ENCODE data around the gene FBXL7. TPM values are rescaled to one million over a fixed set of nuclear protein-coding genes. Genes with fewer than 3 reads are reported as not detected.

Gene FBXL7
- polyA plus RNA-seq, 3 donors from 2014 or later: not detected

GRCh38 chr5:15533129-15533893 lies 33.3 kb downstream of the FBXL7 start:
- no peak overlapping the region for H3K4me3 Mint-ChIP-seq
- peaks cover 6 to 45% (median 14%) of the 10 kb centered on the region in 6 donors for H3K9me3 Mint-ChIP-seq
- no peak for DNase-seq
- no peaks in the 10 kb centered on the region for H3K4me1 Mint-ChIP-seq
- peaks cover 0 to 3% (median 0%) of the 10 kb centered on the region in 3 donors for H3K36me3 Mint-ChIP-seq
- H3K27ac Mint-ChIP-seq: no peak overlapping the region
- peaks cover 0 to 3% (median 3%) of the 10 kb centered on the region in 3 donors for H3K27me3 Mint-ChIP-seq (ENCODE audit: low read depth in 3 of 3)

GRCh38 chr5:15535938-15536337 lies 36.0 kb downstream of the FBXL7 start:
- Mint-ChIP-seq H3K27me3 (ENCODE audit: low read depth in 3 of 3) (peaks cover 0 to 4% (median 3%) of the 10 kb centered on the region in 3 donors), H3K36me3 (no peaks in the 10 kb centered on the region), H3K4me1 (no peaks in the 10 kb centered on the region), H3K9me3 (peaks cover 8 to 51% (median 16%) of the 10 kb centered on the region in 6 donors), H3K4me3 (no peak overlapping the region), H3K27ac (no peak overlapping the region)
- no peak for DNase-seq

- peaks cover 0 to 2% (median 0%) of the 10 kb centered on the region in 3 donors for H3K27me3 Mint-ChIP-seq (ENCODE audit: low read depth in 3 of 3)
- H3K27ac Mint-ChIP-seq: no peak overlapping the region
- no peaks in the 10 kb centered on the region for H3K36me3 Mint-ChIP-seq
- DNase-seq: no peak
- no peaks in the 10 kb centered on the region for H3K4me1 Mint-ChIP-seq
- H3K4me3 Mint-ChIP-seq: no peak overlapping the region
- H3K9me3 Mint-ChIP-seq: peaks cover 7 to 48% (median 13%) of the 10 kb centered on the region in 6 donors
Observed at GRCh38 chr5:15538516-15538915, 38.5 kb downstream of the FBXL7 start.

- no peaks in the 10 kb centered on the region for H3K4me1 Mint-ChIP-seq
- no peaks in the 10 kb centered on the region for H3K36me3 Mint-ChIP-seq
- H3K9me3 Mint-ChIP-seq: peaks cover 10 to 54% (median 17%) of the 10 kb centered on the region in 6 donors
- no peak overlapping the region for H3K27ac Mint-ChIP-seq
- DNase-seq: no peak
- H3K27me3 Mint-ChIP-seq (ENCODE audit: low read depth in 3 of 3): peaks cover 0 to 1% (median 0%) of the 10 kb centered on the region in 3 donors
- no peak overlapping the region for H3K4me3 Mint-ChIP-seq
Observed at GRCh38 chr5:15539951-15540350, 40.0 kb downstream of the FBXL7 start.

- Mint-ChIP-seq H3K4me3 (no peak overlapping the region), H3K27ac (no peak overlapping the region), H3K4me1 (no peaks in the 10 kb centered on the region), H3K9me3 (peaks cover 7 to 41% (median 13%) of the 10 kb centered on the region in 6 donors), H3K27me3 (ENCODE audit: low read depth in 3 of 3) (peaks cover 0 to 1% (median 0%) of the 10 kb centered on the region in 3 donors), H3K36me3 (no peaks in the 10 kb centered on the region)
- no peak for DNase-seq
Observed at GRCh38 chr5:15544039-15544438, 44.1 kb downstream of the FBXL7 start.

- peaks cover 6 to 39% (median 12%) of the 10 kb centered on the region in 6 donors for H3K9me3 Mint-ChIP-seq
- no peaks in the 10 kb centered on the region for H3K27me3 Mint-ChIP-seq (ENCODE audit: low read depth in 3 of 3)
- no peak overlapping the region for H3K4me3 Mint-ChIP-seq
- no peak for DNase-seq
- no peaks in the 10 kb centered on the region for H3K36me3 Mint-ChIP-seq
- H3K4me1 Mint-ChIP-seq: no peaks in the 10 kb centered on the region
- no peak overlapping the region for H3K27ac Mint-ChIP-seq
Observed at GRCh38 chr5:15545082-15545481, 45.1 kb downstream of the FBXL7 start.

GRCh38 chr5:15547261-15547839 lies 47.4 kb downstream of the FBXL7 start:
- Mint-ChIP-seq H3K36me3 (no peaks in the 10 kb centered on the region), H3K4me3 (no peak overlapping the region), H3K27me3 (ENCODE audit: low read depth in 3 of 3) (no peaks in the 10 kb centered on the region), H3K4me1 (no peaks in the 10 kb centered on the region), H3K9me3 (peaks cover 6 to 47% (median 11%) of the 10 kb centered on the region in 6 donors), H3K27ac (no peak overlapping the region)
- no peak for DNase-seq

GRCh38 chr5:15549961-15550360 lies 50.0 kb downstream of the FBXL7 start:
- H3K4me3 Mint-ChIP-seq: no peak overlapping the region
- no peaks in the 10 kb centered on the region for H3K4me1 Mint-ChIP-seq
- no peak for DNase-seq
- H3K27me3 Mint-ChIP-seq (ENCODE audit: low read depth in 3 of 3): peaks cover 0 to 1% (median 0%) of the 10 kb centered on the region in 3 donors
- H3K27ac Mint-ChIP-seq: no peak overlapping the region
- no peaks in the 10 kb centered on the region for H3K36me3 Mint-ChIP-seq
- peaks cover 2 to 42% (median 11%) of the 10 kb centered on the region in 6 donors for H3K9me3 Mint-ChIP-seq

- DNase-seq: no peak
- peaks cover 3 to 40% (median 10%) of the 10 kb centered on the region in 6 donors for H3K9me3 Mint-ChIP-seq
- no peaks in the 10 kb centered on the region for H3K36me3 Mint-ChIP-seq
- no peak overlapping the region for H3K4me3 Mint-ChIP-seq
- no peak overlapping the region for H3K27ac Mint-ChIP-seq
- H3K27me3 Mint-ChIP-seq (ENCODE audit: low read depth in 3 of 3): peaks cover 0 to 1% (median 0%) of the 10 kb centered on the region in 3 donors
- no peaks in the 10 kb centered on the region for H3K4me1 Mint-ChIP-seq
Observed at GRCh38 chr5:15550502-15551112, 50.6 kb downstream of the FBXL7 start.

GRCh38 chr5:15551113-15551504 lies 51.1 kb downstream of the FBXL7 start:
- H3K4me3 Mint-ChIP-seq: no peak overlapping the region
- peaks cover 0 to 1% (median 0%) of the 10 kb centered on the region in 3 donors for H3K27me3 Mint-ChIP-seq (ENCODE audit: low read depth in 3 of 3)
- H3K9me3 Mint-ChIP-seq: peaks cover 5 to 40% (median 9%) of the 10 kb centered on the region in 6 donors
- H3K36me3 Mint-ChIP-seq: no peaks in the 10 kb centered on the region
- no peak overlapping the region for H3K27ac Mint-ChIP-seq
- no peak for DNase-seq
- H3K4me1 Mint-ChIP-seq: no peaks in the 10 kb centered on the region

- no peaks in the 10 kb centered on the region for H3K4me1 Mint-ChIP-seq
- no peak for DNase-seq
- no peak overlapping the region for H3K27ac Mint-ChIP-seq
- H3K36me3 Mint-ChIP-seq: peaks cover 0 to 4% (median 0%) of the 10 kb centered on the region in 3 donors
- peaks cover 0 to 1% (median 0%) of the 10 kb centered on the region in 3 donors for H3K27me3 Mint-ChIP-seq (ENCODE audit: low read depth in 3 of 3)
- peaks cover 2 to 39% (median 11%) of the 10 kb centered on the region in 6 donors for H3K9me3 Mint-ChIP-seq
- H3K4me3 Mint-ChIP-seq: no peak overlapping the region
Observed at GRCh38 chr5:15554542-15554941, 54.6 kb downstream of the FBXL7 start.

- H3K27ac Mint-ChIP-seq: no peak overlapping the region
- H3K36me3 Mint-ChIP-seq: peaks cover 0 to 4% (median 0%) of the 10 kb centered on the region in 3 donors
- peaks cover 0 to 1% (median 0%) of the 10 kb centered on the region in 3 donors for H3K27me3 Mint-ChIP-seq (ENCODE audit: low read depth in 3 of 3)
- no peak for DNase-seq
- H3K4me1 Mint-ChIP-seq: no peaks in the 10 kb centered on the region
- peaks cover 2 to 36% (median 10%) of the 10 kb centered on the region in 6 donors for H3K9me3 Mint-ChIP-seq
- H3K4me3 Mint-ChIP-seq: no peak overlapping the region
Observed at GRCh38 chr5:15555176-15555575, 55.2 kb downstream of the FBXL7 start.

GRCh38 chr5:15558240-15558639 lies 58.3 kb downstream of the FBXL7 start:
- Mint-ChIP-seq H3K9me3 (peaks cover 3 to 30% (median 7%) of the 10 kb centered on the region in 6 donors), H3K4me1 (no peaks in the 10 kb centered on the region), H3K27me3 (ENCODE audit: low read depth in 3 of 3) (no peaks in the 10 kb centered on the region), H3K4me3 (no peak overlapping the region), H3K36me3 (peaks cover 0 to 4% (median 0%) of the 10 kb centered on the region in 3 donors), H3K27ac (no peak overlapping the region)
- no peak for DNase-seq

GRCh38 chr5:15558681-15559080 lies 58.7 kb downstream of the FBXL7 start:
- no peak for DNase-seq
- Mint-ChIP-seq H3K36me3 (peaks cover 0 to 4% (median 0%) of the 10 kb centered on the region in 3 donors), H3K9me3 (peaks cover 2 to 32% (median 7%) of the 10 kb centered on the region in 6 donors), H3K4me1 (no peaks in the 10 kb centered on the region), H3K27me3 (ENCODE audit: low read depth in 3 of 3) (peaks cover 0 to 1% (median 0%) of the 10 kb centered on the region in 3 donors), H3K27ac (no peak overlapping the region), H3K4me3 (no peak overlapping the region)
